ENCODE measurements around the gene BTN1A1. TPM values are rescaled to one million over a fixed set of nuclear protein-coding genes. Genes with fewer than 3 reads are reported as not detected.

The BTN1A1 gene, protein sequence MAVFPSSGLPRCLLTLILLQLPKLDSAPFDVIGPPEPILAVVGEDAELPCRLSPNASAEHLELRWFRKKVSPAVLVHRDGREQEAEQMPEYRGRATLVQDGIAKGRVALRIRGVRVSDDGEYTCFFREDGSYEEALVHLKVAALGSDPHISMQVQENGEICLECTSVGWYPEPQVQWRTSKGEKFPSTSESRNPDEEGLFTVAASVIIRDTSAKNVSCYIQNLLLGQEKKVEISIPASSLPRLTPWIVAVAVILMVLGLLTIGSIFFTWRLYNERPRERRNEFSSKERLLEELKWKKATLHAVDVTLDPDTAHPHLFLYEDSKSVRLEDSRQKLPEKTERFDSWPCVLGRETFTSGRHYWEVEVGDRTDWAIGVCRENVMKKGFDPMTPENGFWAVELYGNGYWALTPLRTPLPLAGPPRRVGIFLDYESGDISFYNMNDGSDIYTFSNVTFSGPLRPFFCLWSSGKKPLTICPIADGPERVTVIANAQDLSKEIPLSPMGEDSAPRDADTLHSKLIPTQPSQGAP
- not detected in 5 replicates for total RNA-seq (2022; extraction: Qiagen RNA extraction)

GRCh38 chr6:26500102-26500501 lies at the start of gene BTN1A1:
BTN1A1 (plus strand) TSS chr6:26500303; CDS start chr6:26501287, 984 bp downstream.

GRCh38 chr6:26457806-26458688 lies 42.1 kb upstream of the BTN1A1 start, which contains the start of gene BTN2A1:
BTN2A1 (plus strand) TSS chr6:26457955; CDS start chr6:26458637, 682 bp downstream.

DNA sequence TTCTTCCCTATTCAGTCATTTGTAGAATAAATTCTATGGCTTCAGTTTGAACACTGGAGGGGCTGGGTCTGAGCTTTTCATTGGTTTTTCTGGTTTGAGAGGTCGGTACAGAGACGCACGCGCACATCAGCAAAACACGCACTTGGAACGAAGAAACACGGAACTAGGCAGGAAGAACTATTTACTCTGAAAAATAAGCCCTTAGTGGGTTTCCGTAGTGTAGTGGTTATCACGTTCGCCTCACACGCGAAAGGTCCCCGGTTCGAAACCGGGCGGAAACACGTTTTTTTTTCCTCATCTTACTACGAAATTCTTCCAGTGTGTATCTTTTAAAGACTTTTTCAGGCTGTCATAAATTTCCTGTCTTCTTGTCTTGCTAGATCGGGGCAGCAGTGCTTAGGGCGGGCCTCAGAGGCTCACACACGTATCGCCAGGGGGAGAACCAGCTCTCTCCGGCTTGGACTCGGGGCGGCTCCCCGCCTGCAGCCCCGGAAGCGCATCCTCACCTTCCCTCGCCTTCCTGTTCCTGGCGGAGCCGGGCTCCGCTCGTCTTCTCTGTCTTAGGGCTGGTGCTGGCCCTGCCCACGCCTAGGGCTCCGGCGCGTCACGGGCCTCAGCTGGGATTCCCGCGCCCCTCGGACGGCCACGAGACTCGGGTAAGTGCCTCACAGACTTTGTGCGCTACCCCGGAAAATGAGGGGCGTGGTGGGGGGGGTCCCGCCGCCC lies 37.9 kb downstream of the BTN1A1 start, which contains the start of gene HMGN4:
TSS of gene HMGN4 (plus strand) at position 521 of the 726 bp plus-strand sequence. CDS start 6,841 bp downstream, outside the sequence.

Other genes starting within 250 kb of the BTN1A1 start
- 2.8 to 4.3 TPM (median 3.5 TPM) in 5 replicates for gene BTN3A2, start 135.1 kb upstream of the BTN1A1 start, total RNA-seq (2022; extraction: Qiagen RNA extraction)
- gene BTN2A2, start 117.2 kb upstream of the BTN1A1 start, total RNA-seq (2022; extraction: Qiagen RNA extraction) = 5.5 to 6.7 TPM (median 6.0 TPM) in 5 replicates
- gene BTN3A1, start 98.0 kb upstream of the BTN1A1 start, total RNA-seq (2022; extraction: Qiagen RNA extraction) = 2.0 to 3.2 TPM (median 2.5 TPM) in 5 replicates
- gene BTN3A3, start 59.8 kb upstream of the BTN1A1 start, total RNA-seq (2022; extraction: Qiagen RNA extraction) = 0.39 to 1.0 TPM (median 0.63 TPM) in 5 replicates
- 16.0 to 28.0 TPM (median 20.9 TPM) in 5 replicates for gene BTN2A1, start 42.3 kb upstream of the BTN1A1 start, total RNA-seq (2022; extraction: Qiagen RNA extraction)
- 61.3 to 91.7 TPM (median 78.5 TPM) in 5 replicates for gene HMGN4, start 38.1 kb downstream of the BTN1A1 start, total RNA-seq (2022; extraction: Qiagen RNA extraction)
- 12.7 to 14.6 TPM (median 14.1 TPM) in 5 replicates for gene ABT1, start 96.7 kb downstream of the BTN1A1 start, total RNA-seq (2022; extraction: Qiagen RNA extraction)
- 4.9 to 6.9 TPM (median 5.5 TPM) in 5 replicates for gene ZNF322, start 159.4 kb downstream of the BTN1A1 start, total RNA-seq (2022; extraction: Qiagen RNA extraction)